Endothelial cell of umbilical vein (primary cell): Measurements from ENCODE around the gene MACO1. TPM values are rescaled to one million over a fixed set of nuclear protein-coding genes. Genes with fewer than 3 reads are reported as not detected.
"Not testable (repeated sequence)": the region's sequence is repeated elsewhere in the genome, so short reads cannot be mapped to it uniquely, and the experiment has no call there.

Source experiments
- BruUV-seq: library from RNA; stranded (reverse); fragments of 400-500 nt; replicated peaks from 2 replicates; lab custom pipeline; 2021; lab: Mats Ljungman, UMichigan
- CTCF ChIA-PET: fragments of 300-600, 350-600 bp; sonication (Branson Sonifier 250); formaldehyde crosslinking; loops from one replicate; lab custom pipeline; 2021; ENCODE audit warnings: antibody characterized with exemption, inconsistent platforms; lab: Charles Lee
- POLR2A ChIA-PET: fragments of 300-600, 350-600 bp; sonication (Branson Sonifier 250); formaldehyde crosslinking; loops from one replicate; lab custom pipeline; 2021; ENCODE audit warnings: antibody characterized with exemption, inconsistent platforms; lab: Charles Lee
- DNase-seq: peaks from one replicate; pipeline ENCODE4 v3.0.0-alpha.2; 2011; ENCODE audit warnings: low read depth, low spot score
- FAIRE-seq: peaks from 2 replicates; lab custom pipeline; 2011; peaks lifted over from hg19 to GRCh38; lab: Jason Lieb, UNC
- H2AFZ ChIP-seq: 2 replicates; pipeline ENCODE4 v1.6.0; 2012; ENCODE audit warnings: low read depth, low read length, control low read depth, inconsistent platforms
- H3K27ac ChIP-seq: 2 replicates; pipeline ENCODE4 v1.5.1; 2011; ENCODE audit warnings: low read depth, mild to moderate bottlenecking, control low read depth, low read length, moderate library complexity; ENCODE audit not compliant: insufficient read depth
- H3K27me3 ChIP-seq, 2 experiments: 2 replicates each; pipeline versions ENCODE4 v1.6.0 to v1.6.1; 2011; ENCODE audit warnings: low read length in 2 of 2, mixed read lengths in 1 of 2; ENCODE audit not compliant: control insufficient read depth in 2 of 2, insufficient read depth in 2 of 2
- H3K36me3 ChIP-seq, 2 experiments: 2 replicates in 1 of 2; 3 replicates in 1 of 2; pipeline ENCODE4 v1.5.1; 2011; ENCODE audit warnings: low read length in 2 of 2, mild to moderate bottlenecking in 1 of 2, moderate library complexity in 1 of 2; ENCODE audit not compliant: control insufficient read depth in 2 of 2, insufficient read depth in 2 of 2; ENCODE audit errors: extremely low read depth in 1 of 2
- H3K4me1 ChIP-seq: 3 replicates; pipeline ENCODE4 v1.5.1; 2011; ENCODE audit warnings: mild to moderate bottlenecking, low read length; ENCODE audit not compliant: control insufficient read depth, insufficient read depth; ENCODE audit errors: extremely low read depth
- H3K4me2 ChIP-seq: 2 replicates; pipeline ENCODE4 v1.6.1; 2011; ENCODE audit warnings: low read length, control low read depth, mixed read lengths; ENCODE audit not compliant: insufficient read depth
- H3K4me3 ChIP-seq, 3 experiments: fragments of 200-600 bp in 1 of 3; sonication (generic), shearing (Covaris generic) in 1 of 3; replicated peaks in 1 of 3; 2 replicates each; pipeline ENCODE4 v1.5.1; 2011 to 2016; ENCODE audit warnings: control low read depth in 3 of 3, low read length in 3 of 3, mild to moderate bottlenecking in 2 of 3, inconsistent platforms in 1 of 3, low read depth in 1 of 3, moderate library complexity in 1 of 3; ENCODE audit not compliant: insufficient read depth in 1 of 3
- H3K79me2 ChIP-seq: 2 replicates; pipeline ENCODE4 v1.6.0; 2012; ENCODE audit warnings: low read length, inconsistent platforms; ENCODE audit not compliant: control insufficient read depth, insufficient read depth
- H3K9ac ChIP-seq: replicated peaks from 2 replicates; pipeline ENCODE3; 2011; ENCODE audit warnings: low read length, control low read depth; ENCODE audit not compliant: insufficient read depth; ENCODE audit errors: extremely low read depth
- H3K9me1 ChIP-seq: replicated peaks from 3 replicates; pipeline ENCODE4 v1.6.0; 2011; ENCODE audit warnings: mild to moderate bottlenecking, low read length; ENCODE audit not compliant: control insufficient read depth, insufficient read depth; ENCODE audit errors: extremely low read depth
- H3K9me3 ChIP-seq: replicated peaks from 2 replicates; pipeline ENCODE4 v1.5.1; 2012; ENCODE audit warnings: low read length, inconsistent platforms; ENCODE audit not compliant: control insufficient read depth, insufficient read depth
- H4K20me1 ChIP-seq: replicated peaks from 2 replicates; pipeline ENCODE3; 2011; ENCODE audit warnings: mild to moderate bottlenecking, low read length; ENCODE audit not compliant: control insufficient read depth, insufficient read depth; ENCODE audit errors: extremely low read depth
- dilution Hi-C: fragments of 300-500 bp; cut with MboI; formaldehyde crosslinking; loops from one replicate; pipeline ENCODE4 v1.15.0; 2019; ENCODE audit warnings: low sequenced_read_pairs; ENCODE audit not compliant: extremely low pct_ligation_motif_present
- intact Hi-C: fragments of 100-400 bp; cut with micrococcal nuclease; formaldehyde crosslinking; loops from one replicate; pipeline ENCODE4 v1.10.0; 2022
- polyA plus RNA-seq, 4 experiments: library from polyadenylated mRNA; depleted of rRNA in 3 of 4; stranded (reverse) in 3 of 4; unstranded in 1 of 4; fragments of >200 nt; gene quantifications; 2 replicates each; pipeline versions ENCODE4 v1.2.1 to v1.2.3, GENCODE V29; 2011 to 2012; ENCODE audit warnings: missing spikeins in 1 of 4
- total RNA-seq: library from RNA; stranded (reverse); gene quantifications from 2 replicates; pipeline ENCODE4 v1.2.3, GENCODE V29; 2021

Gene MACO1
- total and polyA plus RNA-seq, 2 donors (not counting 3 experiments of a cell fraction or from before 2014, with no cell fraction given) = 7.7 to 24.4 TPM

GRCh38 chr1:25383875-25384274 is 46.8 kb upstream of the MACO1 start:
- POLR2A ChIA-PET, FAIRE-seq, BruUV-seq, CTCF ChIA-PET, H3K36me3 ChIP-seq, dilution Hi-C loops, H3K4me2 ChIP-seq, intact Hi-C loops, H3K27me3 ChIP-seq, H3K4me1 ChIP-seq, H2AFZ ChIP-seq, H3K27ac ChIP-seq, H3K9ac ChIP-seq, H3K4me3 ChIP-seq, H3K9me3 ChIP-seq, DNase-seq, H3K9me1 ChIP-seq, H3K79me2 ChIP-seq, H4K20me1 ChIP-seq: not testable (repeated sequence)

- H3K4me2 ChIP-seq, DNase-seq, POLR2A ChIA-PET, H3K9me1 ChIP-seq, H3K36me3 ChIP-seq, H3K9me3 ChIP-seq, H3K4me1 ChIP-seq, FAIRE-seq, CTCF ChIA-PET, intact Hi-C loops, BruUV-seq, H3K27ac ChIP-seq, dilution Hi-C loops, H3K27me3 ChIP-seq, H3K79me2 ChIP-seq, H4K20me1 ChIP-seq, H3K9ac ChIP-seq, H2AFZ ChIP-seq, H3K4me3 ChIP-seq: not testable (repeated sequence)
These were observed 43.6 kb upstream of the MACO1 start for GRCh38 chr1:25387096-25387495.

- intact Hi-C loops, H3K9me1 ChIP-seq, FAIRE-seq, H3K4me1 ChIP-seq, H4K20me1 ChIP-seq, H2AFZ ChIP-seq, H3K4me2 ChIP-seq, CTCF ChIA-PET, H3K27ac ChIP-seq, H3K9ac ChIP-seq, H3K36me3 ChIP-seq, H3K79me2 ChIP-seq, H3K4me3 ChIP-seq, POLR2A ChIA-PET, H3K27me3 ChIP-seq, dilution Hi-C loops, H3K9me3 ChIP-seq, DNase-seq, BruUV-seq: not testable (repeated sequence)
These were observed 42.0 kb upstream of the MACO1 start for GRCh38 chr1:25388691-25389090.

- DNase-seq, H3K4me1 ChIP-seq, H3K36me3 ChIP-seq, dilution Hi-C loops, H3K4me3 ChIP-seq, H3K4me2 ChIP-seq, POLR2A ChIA-PET, CTCF ChIA-PET, H4K20me1 ChIP-seq, FAIRE-seq, H3K27ac ChIP-seq, H2AFZ ChIP-seq, H3K9me3 ChIP-seq, H3K27me3 ChIP-seq, H3K9me1 ChIP-seq, H3K9ac ChIP-seq, intact Hi-C loops, H3K79me2 ChIP-seq, BruUV-seq: not testable (repeated sequence)
These were observed 41.0 kb upstream of the MACO1 start for GRCh38 chr1:25389721-25390120.
